Gastrocnemius medialis (tissue), 4 donors: ENCODE measurements around the gene TTC39A. TPM values are rescaled to one million over a fixed set of nuclear protein-coding genes. Genes with fewer than 3 reads are reported as not detected.
A peak's percentile ranks its signal among the peaks of the same experiment; 100 is the strongest.

ENCODE experiments used
- ATAC-seq, 2 donors: fragments of 150-250 bp; one replicate each; pipeline ENCODE4 v1.9.1; 2016
- DNase-seq, 2 donors: peaks; one replicate each; pipeline ENCODE4 v3.0.0-alpha.2; 2019
- H3K27ac ChIP-seq, 4 donors: fragments of 200-600 bp; sonication (generic); 1 replicate in 1 of 4; 2 replicates in 3 of 4; pipeline ENCODE4 v1.5.1; 2016 to 2018; ENCODE audit warnings: mild to moderate bottlenecking in 2 of 4, moderate library complexity in 1 of 4
- H3K27me3 ChIP-seq, 3 donors: fragments of 200-600 bp; sonication (generic) in 2 of 3; 1 replicate in 1 of 3; 2 replicates in 2 of 3; pipeline versions ENCODE4 v1.5.1 to v1.6.0; 2016 to 2019; ENCODE audit warnings: mild to moderate bottlenecking in 1 of 3, moderate library complexity in 1 of 3
- H3K36me3 ChIP-seq, 2 donors: fragments of 200-600 bp; sonication (generic) in 1 of 2; one replicate each; pipeline ENCODE4 v1.5.1; 2017 to 2018
- H3K4me1 ChIP-seq, 2 donors: fragments of 200-600 bp; sonication (generic) in 1 of 2; one replicate each; pipeline ENCODE4 v1.5.1; 2016 to 2017; ENCODE audit warnings: mild to moderate bottlenecking in 2 of 2
- H3K4me3 ChIP-seq, 4 donors: fragments of 200-600 bp; sonication (generic) in 3 of 4; 1 replicate in 1 of 4; 2 replicates in 3 of 4; pipeline ENCODE4 v1.5.1; 2016 to 2019; ENCODE audit warnings: mild to moderate bottlenecking in 2 of 4
- H3K9me3 ChIP-seq, 3 donors: fragments of 200-600 bp; sonication (generic) in 2 of 3; 1 replicate in 1 of 3; 2 replicates in 2 of 3; pipeline ENCODE4 v1.5.1; 2016 to 2019
- CTCF ChIP-seq, 5 experiments: fragments of 450-650 bp in 3 of 5; fragments of 200-600 bp in 2 of 5; sonication (generic) in 2 of 5; IDR thresholded peaks in 4 of 5; conservative IDR thresholded peaks in 1 of 5; 1 replicate in 4 of 5; 2 replicates in 1 of 5; pipeline ENCODE4 v1.5.1; 2016 to 2019; ENCODE audit warnings: antibody characterized with exemption in 5 of 5, mild to moderate bottlenecking in 3 of 5, moderate library complexity in 3 of 5
- POLR2A ChIP-seq, 2 donors: fragments of 450-650 bp; IDR thresholded peaks; one replicate each; pipeline ENCODE4 v1.6.1; 2017; ENCODE audit warnings: antibody characterized with exemption in 2 of 2, mild to moderate bottlenecking in 2 of 2, moderate library complexity in 2 of 2
- in situ Hi-C, 4 donors: fragments of 200-750 bp; cut with MboI; loops; one replicate each; pipeline versions ENCODE4 v1.15.0 to v1.8.0; 2017; ENCODE audit warnings: low sequenced_read_pairs in 4 of 4
- intact Hi-C: fragments of 100-400 bp; cut with DNase I; formaldehyde crosslinking; loops from one replicate; pipeline ENCODE4 v1.15.1; 2023; ENCODE audit warnings: low total_unique reads
- total RNA-seq, 4 donors: library from RNA; depleted of rRNA; stranded (reverse); fragments of >200 nt; gene quantifications; one replicate each; pipeline versions ENCODE4 v1.1.0 to v1.2.3, GENCODE V29; 2016

The TTC39A gene
- total RNA-seq, 4 donors from 2014 or later = 4.1 to 13.1 (median 8.2) TPM

DNA sequence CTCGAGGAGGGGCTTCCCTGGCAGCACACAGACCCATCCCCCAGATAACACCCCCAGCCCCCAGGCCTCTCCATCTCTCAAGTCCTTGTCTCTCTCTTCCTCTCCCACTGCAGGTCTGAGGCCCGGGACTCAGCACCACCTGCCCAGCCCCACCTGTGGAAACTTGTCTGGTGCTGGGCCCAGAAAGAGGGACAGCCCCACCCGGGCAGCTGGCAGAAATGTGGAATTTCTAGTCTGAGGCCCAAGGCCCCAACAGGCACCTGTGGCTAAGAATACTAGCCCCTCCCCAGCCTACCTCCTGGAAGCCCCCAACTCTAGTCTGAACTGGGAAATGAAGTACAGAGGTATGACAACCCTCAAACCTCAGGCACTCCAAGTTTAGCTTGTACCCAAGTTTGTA is 15.4 kb downstream of the TTC39A start:
- no peak for DNase-seq
- in situ Hi-C loops = no loop called here

DNA sequence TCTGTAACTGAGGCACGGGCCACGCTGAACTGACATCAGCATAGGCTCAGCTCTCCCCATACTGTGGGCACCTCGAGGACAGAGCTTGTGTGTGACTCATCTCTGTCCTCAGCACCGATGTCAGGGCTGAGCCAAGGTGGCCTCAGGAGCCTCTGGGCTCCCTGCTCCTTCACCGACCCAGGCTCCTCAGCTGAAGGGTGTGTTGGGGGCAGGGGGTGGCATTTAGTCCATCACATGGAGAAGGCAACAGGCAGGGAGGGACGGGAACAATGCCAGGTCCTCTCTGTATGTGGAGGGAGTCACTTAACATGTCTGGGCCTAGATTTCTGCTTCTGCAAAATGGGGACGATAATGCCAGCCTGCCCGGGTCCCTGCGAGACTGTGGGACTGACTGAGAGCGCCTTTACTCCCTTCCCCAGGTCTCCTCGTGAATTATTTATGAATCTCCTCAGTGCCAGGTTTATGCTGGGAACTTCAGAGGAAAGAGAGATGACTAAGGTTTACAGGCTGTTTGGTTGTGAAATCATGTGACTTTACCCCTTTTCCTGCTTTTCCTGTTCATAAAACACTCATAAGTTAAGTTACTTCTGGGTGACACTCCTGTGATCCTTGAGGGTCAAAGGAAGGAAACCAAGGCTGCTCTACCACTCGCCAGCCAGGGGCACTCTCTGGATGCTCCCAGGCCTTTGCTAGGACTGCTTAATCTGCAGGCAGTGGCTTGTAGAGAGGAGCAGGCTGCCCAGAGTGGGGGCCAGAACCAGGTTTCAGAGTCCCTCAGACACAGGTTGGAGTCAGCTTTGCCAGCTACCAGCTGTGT is 16.2 kb downstream of the TTC39A start:
- H3K4me1 ChIP-seq = no peaks in the 10 kb centered on the region
- no peak overlapping the region for H3K4me3 ChIP-seq
- ATAC-seq = peak in 1 of 2 donors; percentile 46
- intact Hi-C loops (no loop called here), in situ Hi-C loops (no loop called here)
- H3K27ac ChIP-seq = no peak overlapping the region
- no peaks in the 10 kb centered on the region for H3K9me3 ChIP-seq
- H3K27me3 ChIP-seq = no peaks in the 10 kb centered on the region
- TF ChIP-seq CTCF (IDR thresholded peaks at IDR 0.05 in 4 of 5, conservative IDR thresholded peaks at IDR 0.05 in 1 of 5) = no peak
- TF ChIP-seq POLR2A (IDR thresholded peaks at IDR 0.05) = no peak
- H3K36me3 ChIP-seq = no peaks in the 10 kb centered on the region
- no peak for DNase-seq

More for the DNA sequence above, 15.4 kb downstream of the TTC39A start:
- Histone ChIP-seq H3K27me3 (no peaks in the 10 kb centered on the region), H3K4me3 (no peak overlapping the region), H3K36me3 (no peaks in the 10 kb centered on the region), H3K9me3 (no peaks in the 10 kb centered on the region), H3K27ac (no peak overlapping the region), H3K4me1 (no peaks in the 10 kb centered on the region)
- ATAC-seq = no peak
- intact Hi-C loops = no loop called here
- no peak for TF ChIP-seq CTCF (IDR thresholded peaks at IDR 0.05 in 4 of 5, conservative IDR thresholded peaks at IDR 0.05 in 1 of 5)

DNA sequence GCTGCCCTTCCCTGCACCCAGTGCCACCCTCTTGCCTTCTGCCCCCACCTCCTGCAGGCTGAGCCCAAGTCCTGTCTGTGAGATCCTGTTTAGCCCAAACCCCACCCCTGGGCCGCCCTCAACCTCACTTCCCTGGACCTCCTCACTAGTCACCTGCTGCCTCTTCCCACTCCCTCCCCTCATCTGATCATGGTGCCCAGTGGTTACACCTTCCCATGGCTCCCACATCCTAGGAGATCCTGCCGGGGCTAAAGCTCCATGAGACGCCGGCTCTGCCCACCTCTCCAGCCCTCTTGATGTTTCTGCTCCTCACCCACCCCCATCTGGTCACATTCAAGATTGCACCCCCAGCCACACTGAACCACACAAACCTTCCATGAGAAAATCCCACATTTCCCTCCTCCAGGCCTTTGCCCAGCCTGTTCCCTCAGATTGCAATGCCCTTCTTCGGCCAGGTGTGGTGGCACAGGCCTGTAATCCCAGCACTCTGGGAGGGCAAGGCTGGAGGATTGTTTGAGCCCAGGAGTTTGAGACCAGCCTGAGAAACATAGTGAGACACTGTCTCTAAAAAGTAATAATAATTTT is 17.0 kb downstream of the TTC39A start:
- no peak for DNase-seq

DNA sequence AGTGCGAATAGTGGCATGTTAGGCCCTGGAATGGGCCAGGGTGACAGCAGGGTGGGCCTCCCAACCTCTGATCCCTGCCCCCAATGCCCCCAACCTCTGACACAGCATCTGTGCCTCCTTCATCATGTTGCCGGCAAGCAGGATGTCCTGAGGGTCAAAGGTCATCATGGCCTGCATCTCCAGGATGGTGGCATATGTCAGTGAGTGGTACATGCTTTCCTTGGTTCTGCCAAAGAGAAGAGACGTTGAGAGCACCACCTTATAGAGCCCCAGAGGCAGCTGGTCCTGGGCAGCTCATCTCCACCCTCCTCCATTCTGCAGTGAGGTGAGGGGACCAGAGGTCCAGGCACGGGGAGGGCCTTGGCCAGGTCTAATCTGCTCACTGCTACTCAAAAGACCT is 17.6 kb downstream of the TTC39A start:
- TF ChIP-seq CTCF (IDR thresholded peaks at IDR 0.05 in 4 of 5, conservative IDR thresholded peaks at IDR 0.05 in 1 of 5) (no peak), POLR2A (IDR thresholded peaks at IDR 0.05) (no peak)
- intact Hi-C loops (no loop called here), in situ Hi-C loops (no loop called here)
- no peak overlapping the region for H3K27ac ChIP-seq
- H3K27me3 ChIP-seq = no peaks in the 10 kb centered on the region
- no peak for DNase-seq
- H3K4me1 ChIP-seq = no peaks in the 10 kb centered on the region
- H3K4me3 ChIP-seq = no peak overlapping the region
- no peak for ATAC-seq
- H3K36me3 ChIP-seq = no peaks in the 10 kb centered on the region
- no peaks in the 10 kb centered on the region for H3K9me3 ChIP-seq

More for the DNA sequence above, 17.0 kb downstream of the TTC39A start:
- ATAC-seq = no peak
- Histone ChIP-seq H3K36me3 (no peaks in the 10 kb centered on the region), H3K4me1 (no peaks in the 10 kb centered on the region), H3K27ac (no peak overlapping the region), H3K27me3 (no peaks in the 10 kb centered on the region), H3K4me3 (no peak overlapping the region), H3K9me3 (no peaks in the 10 kb centered on the region)
- TF ChIP-seq CTCF (IDR thresholded peaks at IDR 0.05 in 4 of 5, conservative IDR thresholded peaks at IDR 0.05 in 1 of 5) (peak in 1 of 5 experiments; percentile 11), POLR2A (IDR thresholded peaks at IDR 0.05) (no peak)
- in situ Hi-C loops (no loop called here), intact Hi-C loops (no loop called here)
